ENCODE results near the gene ARPC1A. TPM values are rescaled to one million over a fixed set of nuclear protein-coding genes. Genes with fewer than 3 reads are reported as not detected.
A peak's percentile ranks its signal among the peaks of the same experiment; 100 is the strongest.
"Not testable (repeated sequence)": the region's sequence is repeated elsewhere in the genome, so short reads cannot be mapped to it uniquely, and the experiment has no call there.

The ARPC1A gene
- total RNA-seq, 1 donor from 2014 or later: 198 TPM

DNA sequence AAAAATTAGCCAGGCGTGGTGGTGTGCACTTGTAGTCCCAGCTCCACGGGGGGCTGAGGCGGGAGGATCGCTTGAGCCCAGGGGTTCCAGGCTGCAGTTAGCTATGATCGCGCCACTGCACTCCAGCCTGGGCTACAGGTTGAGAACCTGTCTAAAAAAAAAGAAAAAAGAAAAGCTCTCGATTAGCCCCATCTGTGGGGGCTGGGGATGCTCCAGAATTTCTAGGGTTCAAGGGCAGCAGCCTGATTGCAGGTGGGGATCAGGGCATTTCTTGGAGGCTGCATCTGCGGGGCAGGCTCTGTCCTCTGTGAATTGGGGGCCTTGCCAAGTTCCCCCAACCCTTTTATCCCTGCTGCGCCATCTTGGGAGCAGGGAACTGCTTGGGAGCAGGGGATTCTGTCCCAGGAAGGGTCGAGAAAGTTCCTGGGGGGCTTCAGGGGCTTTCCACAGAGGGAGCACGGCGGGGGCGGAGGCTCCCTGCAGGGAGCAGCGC is 651 bp upstream of the ARPC1A start:
- Histone ChIP-seq H3K4me2 (ENCODE audit: low read length) (peak overlapping the region; percentile 99), H2AFZ (ENCODE audit: low read depth, low read length) (peak overlapping the region; percentile 98), H3K4me1 (ENCODE audit: insufficient read depth, low read length) (peaks cover 16% of the 10 kb centered on the region), H3K9ac (ENCODE audit: low read length) (peak overlapping the region; percentile 96), H3K79me2 (ENCODE audit: insufficient read depth, low read length) (peaks cover 50% of the 10 kb centered on the region), H4K20me1 (ENCODE audit: insufficient read depth, low read length) (peaks cover 36% of the 10 kb centered on the region), H3K9me3 (ENCODE audit: insufficient read depth, low read depth, low read length) (no peaks in the 10 kb centered on the region), H3K27ac (ENCODE audit: low read depth, low read length) (peak overlapping the region; percentile 82), H3K4me3 (ENCODE audit: insufficient read depth, low read depth, low read length) (peak overlapping the region; percentile 94), H3K27me3 (ENCODE audit: insufficient read depth, low read length) (no peaks in the 10 kb centered on the region), H3K36me3 (ENCODE audit: insufficient read depth, low read length) (peaks cover 5% of the 10 kb centered on the region)
- Mint-ChIP-seq H3K4me3 (ENCODE audit: unreplicated experiment) (peak overlapping the region; percentile 89), H3K9me3 (ENCODE audit: unreplicated experiment) (no peaks in the 10 kb centered on the region), H3K4me1 (ENCODE audit: low read depth, unreplicated experiment) (peaks cover 18% of the 10 kb centered on the region), H3K27me3 (ENCODE audit: low read depth, unreplicated experiment) (peaks cover 2% of the 10 kb centered on the region), H3K36me3 (ENCODE audit: low read depth, unreplicated experiment) (peaks cover 4% of the 10 kb centered on the region), H3K27ac (ENCODE audit: unreplicated experiment) (peak overlapping the region; percentile 72)
- no peak for TF ChIP-seq EZH2 (IDR thresholded peaks at IDR 0.05; ENCODE audit: insufficient read depth, low read length)
- TF ChIP-seq, protein P1, sequence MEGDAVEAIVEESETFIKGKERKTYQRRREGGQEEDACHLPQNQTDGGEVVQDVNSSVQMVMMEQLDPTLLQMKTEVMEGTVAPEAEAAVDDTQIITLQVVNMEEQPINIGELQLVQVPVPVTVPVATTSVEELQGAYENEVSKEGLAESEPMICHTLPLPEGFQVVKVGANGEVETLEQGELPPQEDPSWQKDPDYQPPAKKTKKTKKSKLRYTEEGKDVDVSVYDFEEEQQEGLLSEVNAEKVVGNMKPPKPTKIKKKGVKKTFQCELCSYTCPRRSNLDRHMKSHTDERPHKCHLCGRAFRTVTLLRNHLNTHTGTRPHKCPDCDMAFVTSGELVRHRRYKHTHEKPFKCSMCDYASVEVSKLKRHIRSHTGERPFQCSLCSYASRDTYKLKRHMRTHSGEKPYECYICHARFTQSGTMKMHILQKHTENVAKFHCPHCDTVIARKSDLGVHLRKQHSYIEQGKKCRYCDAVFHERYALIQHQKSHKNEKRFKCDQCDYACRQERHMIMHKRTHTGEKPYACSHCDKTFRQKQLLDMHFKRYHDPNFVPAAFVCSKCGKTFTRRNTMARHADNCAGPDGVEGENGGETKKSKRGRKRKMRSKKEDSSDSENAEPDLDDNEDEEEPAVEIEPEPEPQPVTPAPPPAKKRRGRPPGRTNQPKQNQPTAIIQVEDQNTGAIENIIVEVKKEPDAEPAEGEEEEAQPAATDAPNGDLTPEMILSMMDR (IDR thresholded peaks at IDR 0.05; ENCODE audit: insufficient read depth, low read depth, low read length): no peak
- no peak for FAIRE-seq
- DNase-seq (ENCODE audit: low read depth): no peak

DNA sequence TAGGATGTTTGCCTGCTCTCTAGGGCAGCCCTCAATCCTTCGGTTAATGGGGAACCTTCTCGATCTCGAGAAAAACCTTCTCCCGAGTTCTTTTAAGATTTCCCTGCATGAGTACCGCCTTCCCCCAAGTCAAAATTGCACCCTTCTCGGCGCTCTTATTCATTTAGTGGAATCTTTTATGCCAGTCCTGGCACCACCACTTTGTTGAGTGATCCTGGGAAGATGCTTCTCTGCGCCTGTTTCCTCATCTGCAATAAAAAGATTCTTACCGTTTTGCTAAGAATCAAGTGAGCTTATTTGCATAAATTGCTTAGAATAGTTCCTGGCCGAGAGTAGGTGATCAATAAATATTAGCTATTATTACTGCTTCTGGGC is 697 bp downstream of the ARPC1A start:
- Mint-ChIP-seq H3K36me3 (ENCODE audit: low read depth, unreplicated experiment) (peaks cover 4% of the 10 kb centered on the region), H3K4me1 (ENCODE audit: low read depth, unreplicated experiment) (peaks cover 22% of the 10 kb centered on the region), H3K4me3 (ENCODE audit: unreplicated experiment) (peak overlapping the region; percentile 89), H3K27ac (ENCODE audit: unreplicated experiment) (peak overlapping the region; percentile 93), H3K27me3 (ENCODE audit: low read depth, unreplicated experiment) (no peaks in the 10 kb centered on the region), H3K9me3 (ENCODE audit: unreplicated experiment) (no peaks in the 10 kb centered on the region)
- Histone ChIP-seq H4K20me1 (ENCODE audit: insufficient read depth, low read length) (peaks cover 47% of the 10 kb centered on the region), H3K36me3 (ENCODE audit: insufficient read depth, low read length) (peaks cover 5% of the 10 kb centered on the region), H3K79me2 (ENCODE audit: insufficient read depth, low read length) (peaks cover 63% of the 10 kb centered on the region), H3K9me3 (ENCODE audit: insufficient read depth, low read depth, low read length) (no peaks in the 10 kb centered on the region), H3K9ac (ENCODE audit: low read length) (peak overlapping the region; percentile 96), H3K4me1 (ENCODE audit: insufficient read depth, low read length) (peaks cover 29% of the 10 kb centered on the region), H3K4me3 (ENCODE audit: insufficient read depth, low read depth, low read length) (peak overlapping the region; percentile 94), H2AFZ (ENCODE audit: low read depth, low read length) (peak overlapping the region; percentile 81), H3K27ac (ENCODE audit: low read depth, low read length) (peak overlapping the region; percentile 82), H3K27me3 (ENCODE audit: insufficient read depth, low read length) (no peaks in the 10 kb centered on the region), H3K4me2 (ENCODE audit: low read length) (peak overlapping the region; percentile 99)
- TF ChIP-seq, protein P1 (IDR thresholded peaks at IDR 0.05; ENCODE audit: insufficient read depth, low read depth, low read length): no peak
- no peak for TF ChIP-seq EZH2 (IDR thresholded peaks at IDR 0.05; ENCODE audit: insufficient read depth, low read length)
- FAIRE-seq (no peak), DNase-seq (ENCODE audit: low read depth) (no peak)

GRCh38 chr7:99330314-99330961 is 4.7 kb downstream of the ARPC1A start:
- peak; percentile 86 for DNase-seq (ENCODE audit: low read depth)
- peaks cover 96% of the 10 kb centered on the region for H3K79me2 ChIP-seq (ENCODE audit: insufficient read depth, low read length)
- H2AFZ ChIP-seq (ENCODE audit: low read depth, low read length); H3K27me3 Mint-ChIP-seq (ENCODE audit: low read depth, unreplicated experiment); FAIRE-seq; H3K27me3 ChIP-seq (ENCODE audit: insufficient read depth, low read length); H3K9me3 Mint-ChIP-seq (ENCODE audit: unreplicated experiment); H3K36me3 Mint-ChIP-seq (ENCODE audit: low read depth, unreplicated experiment); H3K9me3 ChIP-seq (ENCODE audit: insufficient read depth, low read depth, low read length); H3K4me3 ChIP-seq (ENCODE audit: insufficient read depth, low read depth, low read length): not testable (repeated sequence)
- peaks cover 29% of the 10 kb centered on the region for H3K4me1 ChIP-seq (ENCODE audit: insufficient read depth, low read length)
- peak overlapping the region; percentile 61 for H3K27ac ChIP-seq (ENCODE audit: low read depth, low read length)
- Mint-ChIP-seq H3K4me1 (ENCODE audit: low read depth, unreplicated experiment) (peaks cover 22% of the 10 kb centered on the region), H3K4me3 (ENCODE audit: unreplicated experiment) (peak overlapping the region; percentile 8), H3K27ac (ENCODE audit: unreplicated experiment) (peak overlapping the region; percentile 76)
- H4K20me1 ChIP-seq (ENCODE audit: insufficient read depth, low read length): peaks cover 75% of the 10 kb centered on the region
- peak overlapping the region; percentile 63 for H3K4me2 ChIP-seq (ENCODE audit: low read length)
- peak overlapping the region; percentile 55 for H3K9ac ChIP-seq (ENCODE audit: low read length)
- peaks cover 20% of the 10 kb centered on the region for H3K36me3 ChIP-seq (ENCODE audit: insufficient read depth, low read length)
